Stimulated activated CD8-positive, alpha-beta memory T cell treated with anti-CD3 and anti-CD28 coated beads, Interleukin-15, amount 100 ng/mL, for 1 hour (primary cell): Measurements from ENCODE around the gene MAGED2.
"Not testable (repeated sequence)": the region's sequence is repeated elsewhere in the genome, so short reads cannot be mapped to it uniquely, and the experiment has no call there.

ENCODE experiments used
- DNase-seq: peaks from one replicate; pipeline ENCODE4 v3.0.0-alpha.2; 2020; ENCODE audit warnings: low read depth

Gene MAGED2

GRCh38 chrX:54819201-54819600, 11.7 kb downstream of the MAGED2 start:
- no peak for DNase-seq

- DNase-seq: no peak
Measured at GRCh38 chrX:54820737-54821136, 13.2 kb downstream of the MAGED2 start.

GRCh38 chrX:54821310-54821709, 13.8 kb downstream of the MAGED2 start:
- no peak for DNase-seq

- no peak for DNase-seq
Measured at GRCh38 chrX:54824195-54824594, 16.6 kb downstream of the MAGED2 start.

GRCh38 chrX:54824722-54825121, 17.2 kb downstream of the MAGED2 start:
- no peak for DNase-seq

GRCh38 chrX:54825716-54826438, 18.3 kb downstream of the MAGED2 start:
- no peak for DNase-seq

GRCh38 chrX:54826598-54826997, 19.1 kb downstream of the MAGED2 start:
- no peak for DNase-seq

- no peak for DNase-seq
Measured at GRCh38 chrX:54838583-54838982, 31.0 kb downstream of the MAGED2 start.

GRCh38 chrX:54841184-54841874, 33.8 kb downstream of the MAGED2 start:
- not testable (repeated sequence) for DNase-seq

- no peak for DNase-seq
Measured at GRCh38 chrX:54842607-54843006, 35.1 kb downstream of the MAGED2 start.

GRCh38 chrX:54843050-54843449, 35.5 kb downstream of the MAGED2 start:
- no peak for DNase-seq

GRCh38 chrX:54847700-54848099, 40.2 kb downstream of the MAGED2 start:
- not testable (repeated sequence) for DNase-seq

- no peak for DNase-seq
Measured at GRCh38 chrX:54865208-54865607, 57.7 kb downstream of the MAGED2 start.
